ENCODE results near the gene BCL11A.

DNA sequence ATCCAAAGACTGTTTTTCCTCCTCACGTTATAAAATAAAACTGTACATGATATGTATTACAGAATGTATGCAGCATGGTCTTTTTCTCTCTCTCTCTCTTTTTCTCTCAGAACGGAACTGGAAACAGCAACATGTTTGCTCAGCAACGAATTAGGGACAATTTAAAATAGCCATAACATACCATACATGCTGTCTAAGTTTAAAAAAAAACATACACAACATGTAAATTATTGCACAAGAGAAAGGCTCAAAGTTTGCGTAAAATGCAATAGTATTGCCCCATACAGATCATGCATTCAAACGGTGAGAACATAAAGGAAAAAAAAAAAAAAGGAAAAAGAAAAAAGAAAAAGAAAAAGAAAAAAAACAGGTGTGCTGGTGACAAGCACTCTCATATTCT, 93.6 kb downstream of the BCL11A start:
- TF ChIP-seq, protein P1, sequence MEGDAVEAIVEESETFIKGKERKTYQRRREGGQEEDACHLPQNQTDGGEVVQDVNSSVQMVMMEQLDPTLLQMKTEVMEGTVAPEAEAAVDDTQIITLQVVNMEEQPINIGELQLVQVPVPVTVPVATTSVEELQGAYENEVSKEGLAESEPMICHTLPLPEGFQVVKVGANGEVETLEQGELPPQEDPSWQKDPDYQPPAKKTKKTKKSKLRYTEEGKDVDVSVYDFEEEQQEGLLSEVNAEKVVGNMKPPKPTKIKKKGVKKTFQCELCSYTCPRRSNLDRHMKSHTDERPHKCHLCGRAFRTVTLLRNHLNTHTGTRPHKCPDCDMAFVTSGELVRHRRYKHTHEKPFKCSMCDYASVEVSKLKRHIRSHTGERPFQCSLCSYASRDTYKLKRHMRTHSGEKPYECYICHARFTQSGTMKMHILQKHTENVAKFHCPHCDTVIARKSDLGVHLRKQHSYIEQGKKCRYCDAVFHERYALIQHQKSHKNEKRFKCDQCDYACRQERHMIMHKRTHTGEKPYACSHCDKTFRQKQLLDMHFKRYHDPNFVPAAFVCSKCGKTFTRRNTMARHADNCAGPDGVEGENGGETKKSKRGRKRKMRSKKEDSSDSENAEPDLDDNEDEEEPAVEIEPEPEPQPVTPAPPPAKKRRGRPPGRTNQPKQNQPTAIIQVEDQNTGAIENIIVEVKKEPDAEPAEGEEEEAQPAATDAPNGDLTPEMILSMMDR (IDR thresholded peaks at IDR 0.05) = no peak
- TF ChIP-seq EP300 (IDR thresholded peaks at IDR 0.05) (no peak), POLR2A (IDR thresholded peaks at IDR 0.05) (no peak)
